Glutamatergic neuron (in vitro differentiated cells): ENCODE results near the gene GVQW3. TPM values are rescaled to one million over a fixed set of nuclear protein-coding genes. Genes with fewer than 3 reads are reported as not detected.

Experiments
- DNase-seq: peaks from one replicate; pipeline ENCODE4 v3.0.0; 2022
- H3K27ac Mint-ChIP-seq: one replicate; pipeline ENCODE4 v1.8.0; 2020; ENCODE audit warnings: mild to moderate bottlenecking, mixed read lengths, inconsistent platforms; ENCODE audit not compliant: unreplicated experiment
- H3K27me3 Mint-ChIP-seq: one replicate; pipeline ENCODE4 v1.8.0; 2020; ENCODE audit warnings: mild to moderate bottlenecking, moderate library complexity, mixed read lengths, inconsistent platforms; ENCODE audit not compliant: unreplicated experiment
- H3K36me3 Mint-ChIP-seq: one replicate; pipeline ENCODE4 v1.8.0; 2020; ENCODE audit warnings: mild to moderate bottlenecking, mixed read lengths, inconsistent platforms; ENCODE audit not compliant: unreplicated experiment
- H3K4me1 Mint-ChIP-seq: one replicate; pipeline ENCODE4 v1.8.0; 2020; ENCODE audit warnings: mild to moderate bottlenecking, low read depth, mixed read lengths, inconsistent platforms; ENCODE audit not compliant: unreplicated experiment
- H3K4me3 Mint-ChIP-seq: one replicate; pipeline ENCODE4 v1.8.0; 2020; ENCODE audit warnings: mild to moderate bottlenecking, mixed read lengths, inconsistent platforms; ENCODE audit not compliant: unreplicated experiment
- H3K9me3 Mint-ChIP-seq: one replicate; pipeline ENCODE4 v1.8.0; 2020; ENCODE audit warnings: mild to moderate bottlenecking, moderate library complexity, mixed read lengths, inconsistent platforms; ENCODE audit not compliant: unreplicated experiment
- total RNA-seq: library from RNA; stranded (reverse); fragmentation: NEBNext Ultra II Directional; extraction: Animal tissue kit (Norgen Biotek cat#: 25700); gene quantifications from one replicate; pipeline ENCODE4 v1.2.1, GENCODE V29; 2021; ENCODE audit not compliant: unreplicated experiment
- TF ChIP-seq, protein P1 (sequence below): fragments of 200-600 bp; sonication (generic); IDR thresholded peaks from one replicate; pipeline ENCODE4 v1.5.0; 2021; ENCODE audit not compliant: partially characterized antibody, unreplicated experiment

GVQW3 gene
- total RNA-seq, 1 donor from 2014 or later, result 14.8 TPM

DNA sequence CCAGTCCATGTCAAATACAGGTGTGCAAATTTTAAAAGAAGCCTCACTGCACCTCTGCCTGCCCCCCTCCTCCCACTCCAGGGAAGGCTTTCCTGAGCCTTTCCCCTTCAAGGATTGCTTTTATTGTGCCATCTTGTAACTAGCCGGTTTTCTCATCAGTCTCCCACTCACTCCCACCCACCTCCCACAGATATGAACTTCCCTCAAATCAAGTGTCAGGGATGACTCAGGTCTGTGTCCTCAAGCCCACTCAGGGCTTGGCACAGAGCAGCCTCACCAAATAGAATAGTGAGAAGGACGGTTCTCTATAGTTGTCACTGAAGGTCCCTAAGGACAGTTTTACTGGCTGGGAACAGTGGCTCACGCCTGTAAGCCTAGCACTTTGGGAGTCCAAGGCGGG, 43.2 kb upstream of the GVQW3 start:
- no peak for DNase-seq
- TF ChIP-seq, protein P1, sequence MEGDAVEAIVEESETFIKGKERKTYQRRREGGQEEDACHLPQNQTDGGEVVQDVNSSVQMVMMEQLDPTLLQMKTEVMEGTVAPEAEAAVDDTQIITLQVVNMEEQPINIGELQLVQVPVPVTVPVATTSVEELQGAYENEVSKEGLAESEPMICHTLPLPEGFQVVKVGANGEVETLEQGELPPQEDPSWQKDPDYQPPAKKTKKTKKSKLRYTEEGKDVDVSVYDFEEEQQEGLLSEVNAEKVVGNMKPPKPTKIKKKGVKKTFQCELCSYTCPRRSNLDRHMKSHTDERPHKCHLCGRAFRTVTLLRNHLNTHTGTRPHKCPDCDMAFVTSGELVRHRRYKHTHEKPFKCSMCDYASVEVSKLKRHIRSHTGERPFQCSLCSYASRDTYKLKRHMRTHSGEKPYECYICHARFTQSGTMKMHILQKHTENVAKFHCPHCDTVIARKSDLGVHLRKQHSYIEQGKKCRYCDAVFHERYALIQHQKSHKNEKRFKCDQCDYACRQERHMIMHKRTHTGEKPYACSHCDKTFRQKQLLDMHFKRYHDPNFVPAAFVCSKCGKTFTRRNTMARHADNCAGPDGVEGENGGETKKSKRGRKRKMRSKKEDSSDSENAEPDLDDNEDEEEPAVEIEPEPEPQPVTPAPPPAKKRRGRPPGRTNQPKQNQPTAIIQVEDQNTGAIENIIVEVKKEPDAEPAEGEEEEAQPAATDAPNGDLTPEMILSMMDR, result no peak
- Mint-ChIP-seq H3K27me3 (peaks cover 5% of the 10 kb centered on the region), H3K27ac (no peak overlapping the region), H3K4me3 (no peak overlapping the region), H3K9me3 (peaks cover 17% of the 10 kb centered on the region), H3K4me1 (no peaks in the 10 kb centered on the region), H3K36me3 (peaks cover 26% of the 10 kb centered on the region)

DNA sequence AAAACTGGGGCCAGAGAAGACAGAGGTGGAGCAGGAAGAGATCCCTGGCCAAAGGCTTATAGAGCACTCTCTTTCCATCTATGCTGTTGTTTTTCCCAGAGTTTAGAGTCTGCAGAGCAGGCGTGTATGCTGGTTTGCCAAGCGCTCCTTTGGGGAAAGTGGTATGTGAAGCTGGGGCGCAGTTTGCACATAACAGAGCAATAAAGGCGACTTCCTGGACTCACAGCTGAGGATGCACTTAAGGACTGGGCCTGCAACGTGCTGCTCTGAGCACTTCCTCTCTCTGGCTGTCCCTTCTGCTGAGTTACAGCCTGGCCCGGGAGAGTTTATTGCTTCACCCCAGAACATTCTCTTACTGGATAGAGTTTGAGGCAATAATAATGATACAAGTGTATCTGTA, 41.9 kb upstream of the GVQW3 start:
- H3K27ac Mint-ChIP-seq, result no peak overlapping the region
- peaks cover 13% of the 10 kb centered on the region for H3K9me3 Mint-ChIP-seq
- no peak overlapping the region for H3K4me3 Mint-ChIP-seq
- TF ChIP-seq, protein P1, result no peak
- DNase-seq, result no peak
- H3K4me1 Mint-ChIP-seq, result no peaks in the 10 kb centered on the region
- peaks cover 19% of the 10 kb centered on the region for H3K36me3 Mint-ChIP-seq
- peaks cover 5% of the 10 kb centered on the region for H3K27me3 Mint-ChIP-seq

DNA sequence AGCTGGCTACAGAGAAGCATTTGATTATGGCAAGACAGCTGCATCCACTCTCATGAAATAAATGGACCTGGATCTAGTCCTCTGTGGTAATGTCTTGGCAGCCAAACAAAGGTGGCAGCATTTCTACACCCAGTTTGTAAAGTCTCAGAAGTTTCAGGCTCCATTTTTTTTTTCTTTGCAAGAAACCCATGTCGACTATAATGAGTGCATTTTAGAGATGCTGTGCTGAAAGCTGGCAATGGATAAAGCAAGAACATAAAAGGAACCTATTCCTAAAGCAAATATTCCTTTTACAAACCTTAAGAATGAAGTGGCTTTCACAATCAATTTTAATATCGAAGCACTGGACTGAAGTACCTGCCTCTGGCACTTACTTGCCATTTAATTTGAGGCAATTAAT, 33.7 kb upstream of the GVQW3 start:
- TF ChIP-seq, protein P1, result no peak
- Mint-ChIP-seq H3K4me1 (no peaks in the 10 kb centered on the region), H3K27me3 (no peaks in the 10 kb centered on the region), H3K4me3 (no peak overlapping the region), H3K9me3 (peaks cover 1% of the 10 kb centered on the region), H3K36me3 (no peaks in the 10 kb centered on the region), H3K27ac (no peak overlapping the region)
- DNase-seq, result no peak

DNA sequence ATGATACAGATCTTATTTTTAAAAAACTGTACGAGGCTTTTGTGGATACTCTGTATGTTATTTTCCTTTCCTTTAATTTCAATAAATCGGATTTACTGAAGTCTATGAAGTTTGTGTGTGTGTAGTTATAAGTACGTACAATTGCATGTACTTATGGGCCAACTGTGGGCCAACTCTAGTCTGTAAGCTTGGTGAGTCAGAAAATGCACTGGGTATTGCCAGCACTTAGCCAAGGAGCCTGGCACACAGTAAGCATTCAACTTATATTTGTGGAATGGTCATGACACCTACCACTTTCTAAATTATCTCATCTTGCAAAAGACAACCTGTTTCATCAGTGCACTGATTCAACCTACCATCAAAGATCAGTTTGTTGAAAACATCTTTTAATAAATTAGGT, 32.8 kb upstream of the GVQW3 start:
- no peaks in the 10 kb centered on the region for H3K4me1 Mint-ChIP-seq
- H3K4me3 Mint-ChIP-seq, result no peak overlapping the region
- DNase-seq, result no peak
- H3K27me3 Mint-ChIP-seq, result no peaks in the 10 kb centered on the region
- no peaks in the 10 kb centered on the region for H3K9me3 Mint-ChIP-seq
- H3K36me3 Mint-ChIP-seq, result peaks cover 4% of the 10 kb centered on the region
- no peak overlapping the region for H3K27ac Mint-ChIP-seq
- TF ChIP-seq, protein P1, result no peak

DNA sequence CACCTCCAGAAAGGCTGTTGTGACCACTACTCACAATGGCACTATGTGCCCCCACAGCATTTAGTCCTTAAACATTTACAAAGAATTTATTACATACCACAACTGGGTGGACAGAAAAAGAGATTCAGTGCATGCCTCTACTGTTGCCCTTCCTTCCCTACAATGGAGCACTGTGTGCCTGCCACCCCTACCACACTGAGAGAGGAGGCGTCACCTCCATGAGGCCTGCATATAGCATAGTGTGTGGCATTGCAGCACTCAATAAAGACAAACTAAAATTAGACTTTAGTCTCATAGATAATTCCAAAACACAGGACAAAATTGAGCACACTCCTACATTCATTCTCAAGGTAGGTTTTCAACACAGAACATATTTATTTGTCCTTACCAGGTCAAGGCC, 26.0 kb upstream of the GVQW3 start:
- H3K36me3 Mint-ChIP-seq, result peaks cover 17% of the 10 kb centered on the region
- H3K4me3 Mint-ChIP-seq, result no peak overlapping the region
- H3K27me3 Mint-ChIP-seq, result no peaks in the 10 kb centered on the region
- H3K9me3 Mint-ChIP-seq, result no peaks in the 10 kb centered on the region
- DNase-seq, result no peak
- H3K4me1 Mint-ChIP-seq, result no peaks in the 10 kb centered on the region
- TF ChIP-seq, protein P1, result no peak
- no peak overlapping the region for H3K27ac Mint-ChIP-seq
